Measurements from ENCODE around the gene TMEM18. TPM values are rescaled to one million over a fixed set of nuclear protein-coding genes. Genes with fewer than 3 reads are reported as not detected.

TMEM18 gene
- total and polyA plus RNA-seq, 4 donors, result 19.5 to 36.0 (median 21.4) TPM

DNA sequence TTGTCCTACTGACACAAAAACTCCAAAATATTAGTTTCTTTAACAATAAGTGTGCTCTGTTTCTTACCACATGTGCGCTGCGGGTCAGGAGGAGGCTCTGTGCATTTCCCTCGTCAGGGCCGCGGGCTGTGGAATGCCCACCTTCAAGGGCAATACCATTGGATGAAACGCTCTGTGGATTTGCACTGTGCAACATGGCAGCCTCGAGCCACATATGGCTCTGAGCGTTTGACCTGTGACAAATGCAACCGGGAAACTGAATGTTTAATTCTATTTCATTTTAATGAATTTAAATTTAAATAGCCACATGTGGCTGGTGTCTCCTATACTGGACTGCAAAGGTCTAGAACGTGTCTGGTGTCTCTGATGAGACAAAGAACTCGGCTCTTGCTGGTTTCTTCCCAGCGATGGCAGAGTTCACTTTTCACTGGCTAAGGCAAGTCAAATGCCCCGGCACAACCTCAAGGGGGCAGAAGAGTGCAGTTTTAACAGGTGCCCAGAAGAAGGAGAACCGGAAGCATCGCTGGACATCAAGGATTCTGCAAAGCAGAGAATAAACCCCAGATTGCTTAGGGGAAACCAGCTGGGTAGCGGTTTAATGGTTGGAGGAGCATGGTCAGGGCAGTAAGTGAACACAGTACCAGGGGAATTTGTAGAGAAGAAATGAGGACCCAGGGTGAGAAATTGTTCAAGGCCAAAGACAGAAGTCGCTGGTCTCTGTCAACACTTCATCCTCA is 37.0 kb upstream of the TMEM18 start:
- H3K36me3 ChIP-seq (ENCODE audit: control insufficient read depth in 4 of 4, insufficient read depth in 4 of 4, low read length in 4 of 4), result no peaks in the 10 kb centered on the region
- TF ChIP-seq, protein P1, sequence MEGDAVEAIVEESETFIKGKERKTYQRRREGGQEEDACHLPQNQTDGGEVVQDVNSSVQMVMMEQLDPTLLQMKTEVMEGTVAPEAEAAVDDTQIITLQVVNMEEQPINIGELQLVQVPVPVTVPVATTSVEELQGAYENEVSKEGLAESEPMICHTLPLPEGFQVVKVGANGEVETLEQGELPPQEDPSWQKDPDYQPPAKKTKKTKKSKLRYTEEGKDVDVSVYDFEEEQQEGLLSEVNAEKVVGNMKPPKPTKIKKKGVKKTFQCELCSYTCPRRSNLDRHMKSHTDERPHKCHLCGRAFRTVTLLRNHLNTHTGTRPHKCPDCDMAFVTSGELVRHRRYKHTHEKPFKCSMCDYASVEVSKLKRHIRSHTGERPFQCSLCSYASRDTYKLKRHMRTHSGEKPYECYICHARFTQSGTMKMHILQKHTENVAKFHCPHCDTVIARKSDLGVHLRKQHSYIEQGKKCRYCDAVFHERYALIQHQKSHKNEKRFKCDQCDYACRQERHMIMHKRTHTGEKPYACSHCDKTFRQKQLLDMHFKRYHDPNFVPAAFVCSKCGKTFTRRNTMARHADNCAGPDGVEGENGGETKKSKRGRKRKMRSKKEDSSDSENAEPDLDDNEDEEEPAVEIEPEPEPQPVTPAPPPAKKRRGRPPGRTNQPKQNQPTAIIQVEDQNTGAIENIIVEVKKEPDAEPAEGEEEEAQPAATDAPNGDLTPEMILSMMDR (IDR thresholded peaks at IDR 0.05; ENCODE audit: control extremely low read depth, extremely low read depth), result peak; percentile 27
- peaks cover 0 to 5% (median 0%) of the 10 kb centered on the region in 5 donors for H3K4me1 ChIP-seq (ENCODE audit: control insufficient read depth in 5 of 5, insufficient read depth in 5 of 5, low read length in 5 of 5)
- 59 to 66% methylated on average over 17 of the region's 17 CpGs for WGBS, 2 donors
- ATAC-seq (ENCODE audit: insufficient read depth, low FRiP score) (peak; percentile 78), DNase-seq (peak; percentile 45 to 72 (median 48))
- H3K9ac ChIP-seq (ENCODE audit: insufficient read depth in 1 of 2, low read length in 2 of 2), result no peak overlapping the region
- peaks cover 0 to 8% (median 0%) of the 10 kb centered on the region in 3 donors for H3K27me3 ChIP-seq (ENCODE audit: control insufficient read depth in 3 of 3, insufficient read depth in 3 of 3, low read length in 2 of 3)
- no peak overlapping the region for H3K27ac ChIP-seq (ENCODE audit: low read depth in 1 of 2, low read length in 1 of 2)
- no peaks in the 10 kb centered on the region for H3K9me3 ChIP-seq (ENCODE audit: control insufficient read depth in 4 of 4, insufficient read depth in 3 of 4, low read length in 3 of 4)
- no peak overlapping the region for H3K4me3 ChIP-seq

DNA sequence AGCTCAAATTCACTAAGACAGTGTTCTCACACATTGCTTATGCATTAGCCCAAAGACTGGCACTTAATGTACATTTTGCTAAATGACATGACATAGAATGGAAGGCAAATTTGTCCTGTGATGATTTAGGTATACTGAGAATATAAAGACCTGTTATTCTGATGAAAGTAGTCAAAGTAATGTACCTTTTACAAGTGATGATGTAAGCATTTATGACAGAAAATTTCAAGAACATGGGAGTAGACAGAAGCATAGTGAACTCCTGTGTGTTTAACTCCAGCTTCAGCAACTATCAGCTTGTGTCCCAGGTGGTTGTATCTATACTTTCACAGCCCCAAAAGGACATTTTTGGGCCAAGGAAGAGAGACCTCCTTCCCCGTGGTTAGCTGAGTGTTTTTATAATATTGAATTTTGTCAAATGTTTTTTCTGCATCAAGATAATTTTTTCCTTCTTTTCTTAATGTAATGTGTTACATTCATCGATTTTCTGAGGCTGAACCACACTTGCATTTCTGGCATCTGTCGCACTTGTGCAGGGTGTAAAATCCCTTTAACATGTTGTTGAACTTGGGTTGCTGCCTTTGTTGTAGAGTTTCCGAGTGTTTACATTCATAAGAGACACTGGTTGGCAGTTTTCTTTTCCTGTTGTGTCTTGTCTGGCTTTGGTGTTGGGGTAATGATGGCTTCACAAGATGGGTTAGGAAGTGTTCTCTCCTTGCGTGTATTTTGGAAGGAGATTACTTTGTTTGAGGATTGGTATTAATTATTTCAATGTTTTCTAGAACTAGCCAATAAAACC is 33.9 kb upstream of the TMEM18 start:
- Histone ChIP-seq H3K9ac (ENCODE audit: insufficient read depth in 1 of 2, low read length in 2 of 2) (no peak overlapping the region), H3K4me1 (ENCODE audit: control insufficient read depth in 5 of 5, insufficient read depth in 5 of 5, low read length in 5 of 5) (peaks cover 0 to 6% (median 0%) of the 10 kb centered on the region in 5 donors), H3K4me3 (no peak overlapping the region), H3K27ac (ENCODE audit: low read depth in 1 of 2, low read length in 1 of 2) (no peak overlapping the region), H3K36me3 (ENCODE audit: control insufficient read depth in 4 of 4, insufficient read depth in 4 of 4, low read length in 4 of 4) (no peaks in the 10 kb centered on the region), H3K27me3 (ENCODE audit: control insufficient read depth in 3 of 3, insufficient read depth in 3 of 3, low read length in 2 of 3) (peaks cover 0 to 4% (median 0%) of the 10 kb centered on the region in 3 donors), H3K9me3 (ENCODE audit: control insufficient read depth in 4 of 4, insufficient read depth in 3 of 4, low read length in 3 of 4) (no peaks in the 10 kb centered on the region)
- WGBS, 2 donors, result 69 to 76% methylated on average over 5 of the region's 5 CpGs
- DNase-seq (no peak), ATAC-seq (ENCODE audit: insufficient read depth, low FRiP score) (no peak)
- TF ChIP-seq, protein P1 (IDR thresholded peaks at IDR 0.05; ENCODE audit: control extremely low read depth, extremely low read depth), result no peak

DNA sequence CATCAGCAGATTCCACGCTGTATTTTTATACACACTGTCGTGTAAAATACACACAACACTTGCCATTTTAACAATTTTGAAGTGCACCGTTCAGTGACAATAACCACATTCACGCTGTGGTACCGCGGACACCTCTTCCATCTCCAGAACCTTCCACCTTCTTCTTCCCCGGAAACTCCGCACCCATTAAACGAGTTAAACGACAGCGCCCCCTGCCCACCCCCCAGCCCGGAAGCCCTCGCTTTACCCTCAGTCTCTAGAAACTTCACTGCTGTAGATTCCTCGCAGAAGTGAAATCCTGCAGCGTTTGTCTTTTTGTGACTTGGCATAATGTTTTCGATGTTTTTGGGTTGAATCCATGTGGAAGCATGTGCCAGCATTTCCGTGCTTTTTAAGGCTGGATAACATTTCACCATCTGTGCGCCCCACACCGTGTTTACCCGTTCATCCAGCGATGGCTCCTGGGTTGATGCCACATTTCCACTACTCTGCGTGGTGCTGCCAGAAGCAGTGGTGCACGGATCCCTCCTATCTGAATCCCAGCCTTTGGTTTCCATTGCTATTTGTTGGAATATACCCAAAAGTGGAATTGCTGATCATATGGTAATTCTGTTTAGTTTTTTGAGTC is 32.0 kb upstream of the TMEM18 start:
- no peaks in the 10 kb centered on the region for H3K9me3 ChIP-seq (ENCODE audit: control insufficient read depth in 4 of 4, insufficient read depth in 3 of 4, low read length in 3 of 4)
- ATAC-seq (ENCODE audit: insufficient read depth, low FRiP score), result no peak
- no peaks in the 10 kb centered on the region for H3K36me3 ChIP-seq (ENCODE audit: control insufficient read depth in 4 of 4, insufficient read depth in 4 of 4, low read length in 4 of 4)
- H3K27ac ChIP-seq (ENCODE audit: low read depth in 1 of 2, low read length in 1 of 2), result no peak overlapping the region
- TF ChIP-seq, protein P1 (IDR thresholded peaks at IDR 0.05; ENCODE audit: control extremely low read depth, extremely low read depth), result no peak
- H3K27me3 ChIP-seq (ENCODE audit: control insufficient read depth in 3 of 3, insufficient read depth in 3 of 3, low read length in 2 of 3), result peaks cover 0 to 4% (median 0%) of the 10 kb centered on the region in 3 donors
- 74 to 81% methylated on average over 23 of the region's 23 CpGs for WGBS, 2 donors
- DNase-seq, result peak in 2 of 3 donors; percentile 47 to 69
- H3K9ac ChIP-seq (ENCODE audit: insufficient read depth in 1 of 2, low read length in 2 of 2), result peak overlapping the region in 1 of 2 donors; percentile 4
- peaks cover 0 to 6% (median 0%) of the 10 kb centered on the region in 5 donors for H3K4me1 ChIP-seq (ENCODE audit: control insufficient read depth in 5 of 5, insufficient read depth in 5 of 5, low read length in 5 of 5)
- H3K4me3 ChIP-seq, result no peak overlapping the region

Data from lung (tissue), 12 donors.